NCI-H446 treated with DMSO at 0.1 percent for 48 hours (cell line): ENCODE data around the gene MAPK10.
"Not testable (repeated sequence)": the region's sequence is repeated elsewhere in the genome, so short reads cannot be mapped to it uniquely, and the experiment has no call there.

Experiments used
- DNase-seq: peaks from one replicate; lab custom pipeline; 2025; lab: John Stamatoyannopoulos, UW

The MAPK10 gene

GRCh38 chr4:86033171-86033570 is 326.7 kb downstream of the MAPK10 start:
- DNase-seq: peak; percentile 55

GRCh38 chr4:86032476-86033022 is 327.3 kb downstream of the MAPK10 start:
- DNase-seq: peak; percentile 38

DNA sequence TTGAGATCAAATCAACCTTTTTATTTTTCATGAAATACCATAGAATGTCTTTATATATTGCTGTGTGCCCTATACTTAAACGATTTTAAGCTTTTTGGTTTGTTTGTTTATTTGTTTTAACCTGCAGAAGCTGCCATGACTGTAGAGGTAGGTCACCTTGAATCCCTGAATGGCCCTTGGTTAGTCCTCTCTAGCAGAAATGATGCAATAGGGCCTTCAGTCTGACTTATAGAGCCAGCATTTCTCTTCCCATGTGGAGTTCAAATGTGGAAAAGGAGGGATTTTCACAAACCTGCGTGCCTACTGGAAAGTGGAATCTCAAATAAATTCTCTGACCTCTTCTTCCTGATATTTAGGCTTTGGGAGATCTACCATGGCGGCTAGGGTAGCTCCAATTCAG is 327.9 kb downstream of the MAPK10 start:
- no peak for DNase-seq

DNA sequence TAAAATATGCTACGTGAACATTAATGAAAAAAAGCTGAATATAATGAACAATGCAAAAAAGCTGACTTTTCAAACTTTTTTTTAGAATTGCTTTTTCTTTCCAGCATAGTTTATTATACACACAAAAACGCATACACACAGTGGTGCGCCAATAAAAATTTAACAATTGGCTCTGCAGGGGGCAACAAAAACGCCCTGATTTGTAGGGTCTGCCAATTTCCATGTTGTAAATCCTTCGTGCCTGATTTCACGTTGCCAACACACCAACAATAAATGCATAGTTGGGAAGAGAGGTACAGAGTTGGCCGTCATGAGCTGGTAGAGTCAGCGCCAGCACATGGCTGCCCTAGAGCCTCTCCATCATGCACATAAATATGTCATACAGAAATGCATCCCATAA is 333.1 kb downstream of the MAPK10 start:
- peak; percentile 64 for DNase-seq

GRCh38 chr4:86021671-86022070 is 338.2 kb downstream of the MAPK10 start:
- DNase-seq: not testable (repeated sequence)

DNA sequence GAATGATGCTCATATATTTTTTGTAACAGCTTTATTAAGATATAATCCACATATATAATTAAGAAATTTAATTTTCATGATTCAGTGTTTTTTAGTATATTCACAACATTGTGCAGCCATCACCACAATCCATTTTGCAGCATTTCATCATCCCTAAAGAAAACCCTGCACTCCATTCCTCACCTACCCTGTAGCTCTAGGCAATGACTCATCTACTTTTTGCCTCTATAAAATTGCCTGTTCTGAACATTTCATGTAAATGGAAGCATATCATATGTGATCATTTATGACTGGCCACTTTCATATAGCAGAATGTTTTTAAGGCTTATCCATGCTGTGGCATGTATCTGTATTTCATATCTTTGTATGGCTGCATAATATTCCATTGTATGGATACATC is 339.9 kb downstream of the MAPK10 start:
- no peak for DNase-seq

DNA sequence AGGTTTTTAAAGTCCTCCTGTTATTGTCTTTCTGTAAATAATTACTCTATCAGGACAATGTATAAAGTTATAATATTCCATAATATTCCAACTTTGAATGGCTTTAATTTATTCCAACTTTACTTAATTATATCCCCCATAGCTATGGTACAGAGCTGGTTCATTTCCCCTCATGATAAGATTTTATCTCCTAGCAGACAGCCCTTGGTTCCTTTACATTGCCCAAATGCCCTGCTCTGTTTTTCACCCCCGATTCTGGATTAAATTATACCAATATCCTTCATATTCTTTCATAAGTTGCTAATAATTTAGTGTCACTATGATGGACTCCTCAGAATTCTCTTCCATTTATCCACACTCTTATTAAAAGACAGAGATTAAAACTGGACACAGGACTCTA is 340.5 kb downstream of the MAPK10 start:
- DNase-seq: no peak

- DNase-seq: no peak
Measured at GRCh38 chr4:86015412-86016350, 344.2 kb downstream of the MAPK10 start.

GRCh38 chr4:86014599-86014998 is 345.3 kb downstream of the MAPK10 start:
- no peak for DNase-seq

GRCh38 chr4:86013621-86014020 is 346.2 kb downstream of the MAPK10 start:
- no peak for DNase-seq

DNA sequence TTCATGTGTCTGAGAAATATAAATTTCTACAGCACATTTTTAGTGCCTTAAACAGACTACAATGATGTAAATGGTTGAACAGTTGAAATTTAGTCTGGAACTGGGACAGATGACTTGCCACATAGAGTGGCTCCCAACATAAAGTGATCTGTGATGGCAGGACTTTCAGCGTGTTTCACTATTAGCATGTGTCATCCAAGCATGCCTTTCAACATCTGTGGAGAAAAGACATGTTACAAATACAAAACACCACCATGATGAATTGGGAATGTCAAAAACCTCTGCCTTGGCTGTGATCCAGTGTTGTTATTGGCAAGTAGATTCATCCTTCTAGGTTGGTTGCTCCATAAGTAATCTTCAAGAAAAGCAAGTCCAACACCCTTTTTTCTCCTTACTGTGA is 348.7 kb downstream of the MAPK10 start:
- DNase-seq: peak; percentile 28

- no peak for DNase-seq
Measured at GRCh38 chr4:86007042-86007441, 352.8 kb downstream of the MAPK10 start.

- no peak for DNase-seq
Measured at GRCh38 chr4:86006057-86006456, 353.8 kb downstream of the MAPK10 start.

DNA sequence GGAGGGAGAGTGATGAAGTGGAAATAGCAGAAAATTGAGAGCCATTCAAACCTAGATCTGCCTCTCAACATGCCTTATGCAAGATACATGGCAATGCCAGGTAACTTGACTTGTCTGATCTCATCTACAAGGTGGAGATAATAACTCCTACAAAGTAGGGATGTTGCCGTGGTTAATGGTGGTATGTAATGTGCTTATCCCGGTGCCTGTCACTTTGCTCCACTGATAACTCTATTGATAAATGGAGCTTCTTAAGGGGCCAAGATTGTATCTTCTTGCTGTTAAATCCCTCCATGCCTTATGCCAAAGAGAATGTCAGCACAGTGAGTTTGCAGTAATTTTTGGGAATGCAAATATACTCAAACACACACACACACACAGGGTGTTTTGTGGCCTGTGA is 355.8 kb downstream of the MAPK10 start:
- DNase-seq: no peak

GRCh38 chr4:86001591-86001990 is 358.3 kb downstream of the MAPK10 start:
- no peak for DNase-seq

DNA sequence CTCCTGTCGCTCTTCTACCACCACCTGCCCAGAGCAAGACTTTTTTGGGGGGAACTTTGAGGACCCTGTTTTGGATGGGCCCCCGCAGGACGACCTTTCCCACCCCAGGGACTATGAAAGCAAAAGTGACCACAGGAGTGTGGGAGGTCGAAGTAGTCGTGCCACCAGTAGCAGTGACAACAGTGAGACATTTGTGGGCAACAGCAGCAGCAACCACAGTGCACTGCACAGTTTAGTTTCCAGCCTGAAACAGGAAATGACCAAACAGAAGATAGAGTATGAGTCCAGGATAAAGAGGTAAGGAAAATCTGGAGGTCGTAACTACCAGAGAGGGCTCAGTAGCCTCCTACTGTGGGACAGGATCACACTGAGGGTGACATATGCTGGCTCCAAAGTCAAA is 364.5 kb downstream of the MAPK10 start:
- DNase-seq: no peak

GRCh38 chr4:85994576-85994975 is 365.3 kb downstream of the MAPK10 start:
- no peak for DNase-seq

DNA sequence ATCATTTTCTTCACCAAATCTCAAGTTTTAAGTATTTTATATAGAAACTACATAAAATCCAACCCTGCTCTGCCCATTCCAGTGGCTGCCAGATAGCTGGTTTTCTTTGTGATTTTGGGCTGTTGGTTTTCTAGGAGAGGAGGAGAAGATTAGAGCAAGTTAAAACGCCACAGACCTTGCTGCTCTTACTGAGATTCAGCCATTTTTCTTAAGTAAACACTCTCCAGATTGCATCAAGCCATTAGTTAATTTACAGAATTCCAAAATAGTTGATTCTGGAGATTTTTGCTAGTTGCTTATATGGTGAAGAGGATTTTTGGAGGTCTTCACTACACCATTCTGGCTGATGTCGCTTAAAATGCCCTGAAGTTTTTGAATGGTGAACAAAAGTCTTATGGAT is 366.2 kb downstream of the MAPK10 start:
- no peak for DNase-seq

DNA sequence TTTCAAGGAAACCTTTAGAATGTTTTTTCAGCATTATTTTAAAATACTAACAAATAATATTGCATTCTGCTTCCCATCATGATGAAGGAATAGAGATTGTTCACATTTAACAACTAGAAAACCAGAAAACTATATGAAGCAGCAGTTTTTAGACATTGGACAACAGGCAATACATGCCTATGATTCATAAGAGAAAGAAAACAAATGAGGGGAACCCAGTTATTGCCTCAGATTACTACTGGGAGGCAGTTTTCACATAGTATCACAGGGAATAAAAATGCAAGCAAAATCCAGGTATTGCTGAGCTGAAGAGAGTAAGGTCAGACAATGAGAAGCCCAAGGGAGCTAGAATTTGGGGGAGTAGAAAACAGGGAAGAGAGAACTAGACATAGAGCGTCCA is 373.6 kb downstream of the MAPK10 start:
- DNase-seq: no peak

GRCh38 chr4:85979276-85979675 is 380.6 kb downstream of the MAPK10 start:
- no peak for DNase-seq

GRCh38 chr4:85970535-85970934 is 389.3 kb downstream of the MAPK10 start:
- DNase-seq: no peak

DNA sequence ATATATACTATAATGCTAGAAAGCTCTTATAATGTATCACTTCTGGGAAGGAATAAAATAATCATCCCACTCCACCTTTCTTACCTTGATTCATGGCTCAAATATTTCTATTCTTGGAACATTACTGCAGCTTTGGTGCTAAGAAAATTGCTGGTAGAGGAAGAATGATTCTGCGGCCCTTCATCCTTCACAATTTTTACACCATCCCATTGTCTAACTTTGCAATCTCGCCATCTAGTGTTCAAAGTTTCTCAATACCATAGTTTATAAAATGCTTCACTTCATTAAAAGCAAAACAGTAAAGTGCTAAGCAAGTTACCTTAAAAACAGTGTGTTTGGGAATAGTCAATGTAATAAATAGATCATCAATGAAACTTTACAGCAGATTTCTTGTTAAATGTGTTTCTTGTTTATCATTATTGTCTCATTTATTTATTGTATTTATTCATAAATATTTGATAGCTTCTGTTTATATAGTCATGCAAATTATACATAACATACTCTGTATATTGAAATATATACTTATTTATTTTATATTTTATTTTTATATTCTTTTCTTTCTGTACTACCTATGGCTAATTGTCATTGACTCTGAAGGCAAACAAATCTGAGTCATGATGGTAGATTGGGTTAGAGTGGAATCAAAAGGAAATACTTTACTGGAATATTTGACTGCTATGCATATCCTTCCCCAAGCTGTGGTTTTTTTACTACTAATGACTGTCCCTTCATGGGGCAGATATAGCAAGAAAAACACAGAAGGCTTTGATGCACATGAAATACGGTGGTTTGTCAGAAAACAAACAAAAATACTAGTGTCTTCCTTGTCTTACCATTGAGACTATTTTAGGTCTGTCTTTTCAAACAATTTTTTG is 390.7 kb downstream of the MAPK10 start:
- peak; percentile 3 for DNase-seq

GRCh38 chr4:85967872-85968271 is 392.0 kb downstream of the MAPK10 start:
- no peak for DNase-seq
